HepG2 (cell line): ENCODE results near the gene WNK2.

Source experiments
- AGO1 ChIP-seq: fragments of 200-400 bp; formaldehyde crosslinking; IDR thresholded peaks from 2 replicates; pipeline ENCODE4 v1.6.1; 2017; ENCODE audit warnings: mild to moderate bottlenecking, low read depth, low read length, moderate library complexity; ENCODE audit not compliant: poor library complexity, severe bottlenecking
- CCDC6 ChIP-seq: sonication (generic); formaldehyde crosslinking; IDR thresholded peaks from 2 replicates; pipeline ENCODE4 v1.8.1; 2022; ENCODE audit warnings: mild to moderate bottlenecking, missing genetic modification reagents, moderate library complexity
- CENPT ChIP-seq: sonication (generic); formaldehyde crosslinking; IDR thresholded peaks from 2 replicates; pipeline ENCODE4 v1.8.0; 2022; ENCODE audit warnings: low read depth, mild to moderate bottlenecking, moderate library complexity, missing genetic modification reagents
- FOXK2 ChIP-seq: fragments of 450-650 bp; IDR thresholded peaks from 2 replicates; pipeline ENCODE4 v1.6.1; 2016
- POLR2A ChIP-seq, 2 experiments: IDR thresholded peaks; 2 replicates each; pipeline ENCODE4 v1.6.1; 2011; ENCODE audit warnings: low read depth in 2 of 2, low read length in 2 of 2, mild to moderate bottlenecking in 1 of 2, moderate library complexity in 1 of 2; ENCODE audit not compliant: insufficient read depth in 1 of 2
- TBP ChIP-seq: sonication (generic); formaldehyde crosslinking; IDR thresholded peaks from 2 replicates; pipeline ENCODE4 v1.5.0; 2020; ENCODE audit warnings: missing genetic modification reagents
- TP53 ChIP-seq: sonication (generic); formaldehyde crosslinking; conservative IDR thresholded peaks from 2 replicates; pipeline ENCODE4 v1.4.0; 2020; ENCODE audit warnings: missing genetic modification reagents
- ZFP36 ChIP-seq: fragments of 150-350 bp; IDR thresholded peaks from 2 replicates; pipeline ENCODE4 v1.6.1; 2018; ENCODE audit warnings: borderline replicate concordance, low read length, low read depth; ENCODE audit not compliant: partially characterized antibody
- ZZZ3 ChIP-seq: sonication (generic); formaldehyde crosslinking; IDR thresholded peaks from 2 replicates; pipeline ENCODE4 v1.4.0; 2020; ENCODE audit warnings: missing genetic modification reagents, mild to moderate bottlenecking, borderline replicate concordance
- TF ChIP-seq, protein P1 (sequence below): sonication (generic); formaldehyde crosslinking; IDR thresholded peaks from 2 replicates; pipeline ENCODE4 v1.4.0; 2020; ENCODE audit warnings: missing genetic modification reagents
- TF ChIP-seq, protein P2 (sequence below): sonication (generic); formaldehyde crosslinking; IDR thresholded peaks from 2 replicates; pipeline ENCODE4 v1.9.0; 2021; ENCODE audit warnings: missing genetic modification reagents, borderline replicate concordance
- TF ChIP-seq, protein P3 (sequence below): sonication (generic); formaldehyde crosslinking; IDR thresholded peaks from 2 replicates; pipeline ENCODE4 v1.5.0; 2020; ENCODE audit warnings: mild to moderate bottlenecking, missing genetic modification reagents, moderate library complexity

DNA sequence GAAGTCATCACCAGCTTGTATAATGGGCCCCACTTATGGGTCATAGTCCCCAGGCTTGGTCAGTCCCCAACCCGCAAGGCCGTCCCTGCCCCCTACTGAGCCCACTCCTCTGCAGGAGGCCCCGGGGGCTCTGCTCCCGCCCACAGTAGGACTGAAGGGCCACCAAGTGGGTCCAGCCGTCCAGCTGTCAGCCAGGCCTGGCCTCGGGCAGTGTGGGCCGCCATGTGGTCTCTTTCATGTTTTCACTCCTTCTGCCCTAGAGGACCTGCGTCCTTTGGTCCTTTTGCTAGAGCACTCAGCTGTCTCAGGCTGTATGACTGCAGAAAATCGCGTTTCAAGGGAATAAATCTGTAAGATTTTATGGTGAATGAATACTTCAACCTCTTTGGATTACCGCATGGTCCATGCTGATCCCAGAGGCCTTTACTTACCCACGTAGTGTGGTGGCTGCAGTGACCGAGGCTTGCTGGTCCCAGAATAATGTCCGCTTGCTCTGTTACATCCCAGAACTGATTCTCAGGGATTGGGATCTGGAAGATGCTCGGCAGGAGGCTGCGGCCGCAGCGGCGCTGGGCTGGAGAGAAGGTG is 161.8 kb downstream of the WNK2 start:
- TF ChIP-seq, protein P1, sequence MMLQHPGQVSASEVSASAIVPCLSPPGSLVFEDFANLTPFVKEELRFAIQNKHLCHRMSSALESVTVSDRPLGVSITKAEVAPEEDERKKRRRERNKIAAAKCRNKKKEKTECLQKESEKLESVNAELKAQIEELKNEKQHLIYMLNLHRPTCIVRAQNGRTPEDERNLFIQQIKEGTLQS (CRISPR knock-in tag): no peak
- TF ChIP-seq FOXK2: no peak
- TF ChIP-seq CCDC6: no peak
- TF ChIP-seq, protein P2, sequence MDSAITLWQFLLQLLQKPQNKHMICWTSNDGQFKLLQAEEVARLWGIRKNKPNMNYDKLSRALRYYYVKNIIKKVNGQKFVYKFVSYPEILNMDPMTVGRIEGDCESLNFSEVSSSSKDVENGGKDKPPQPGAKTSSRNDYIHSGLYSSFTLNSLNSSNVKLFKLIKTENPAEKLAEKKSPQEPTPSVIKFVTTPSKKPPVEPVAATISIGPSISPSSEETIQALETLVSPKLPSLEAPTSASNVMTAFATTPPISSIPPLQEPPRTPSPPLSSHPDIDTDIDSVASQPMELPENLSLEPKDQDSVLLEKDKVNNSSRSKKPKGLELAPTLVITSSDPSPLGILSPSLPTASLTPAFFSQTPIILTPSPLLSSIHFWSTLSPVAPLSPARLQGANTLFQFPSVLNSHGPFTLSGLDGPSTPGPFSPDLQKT (CRISPR knock-in tag): no peak
- no peak for TF ChIP-seq POLR2A (IDR thresholded peaks at IDR 0.05; ENCODE audit: insufficient read depth in 1 of 2, low read depth in 2 of 2, low read length in 2 of 2)
- TF ChIP-seq, protein P3, sequence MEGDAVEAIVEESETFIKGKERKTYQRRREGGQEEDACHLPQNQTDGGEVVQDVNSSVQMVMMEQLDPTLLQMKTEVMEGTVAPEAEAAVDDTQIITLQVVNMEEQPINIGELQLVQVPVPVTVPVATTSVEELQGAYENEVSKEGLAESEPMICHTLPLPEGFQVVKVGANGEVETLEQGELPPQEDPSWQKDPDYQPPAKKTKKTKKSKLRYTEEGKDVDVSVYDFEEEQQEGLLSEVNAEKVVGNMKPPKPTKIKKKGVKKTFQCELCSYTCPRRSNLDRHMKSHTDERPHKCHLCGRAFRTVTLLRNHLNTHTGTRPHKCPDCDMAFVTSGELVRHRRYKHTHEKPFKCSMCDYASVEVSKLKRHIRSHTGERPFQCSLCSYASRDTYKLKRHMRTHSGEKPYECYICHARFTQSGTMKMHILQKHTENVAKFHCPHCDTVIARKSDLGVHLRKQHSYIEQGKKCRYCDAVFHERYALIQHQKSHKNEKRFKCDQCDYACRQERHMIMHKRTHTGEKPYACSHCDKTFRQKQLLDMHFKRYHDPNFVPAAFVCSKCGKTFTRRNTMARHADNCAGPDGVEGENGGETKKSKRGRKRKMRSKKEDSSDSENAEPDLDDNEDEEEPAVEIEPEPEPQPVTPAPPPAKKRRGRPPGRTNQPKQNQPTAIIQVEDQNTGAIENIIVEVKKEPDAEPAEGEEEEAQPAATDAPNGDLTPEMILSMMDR (CRISPR knock-in tag): no peak
- no peak for TF ChIP-seq TBP (CRISPR knock-in tag)
- TF ChIP-seq AGO1: no peak
- TF ChIP-seq CENPT (CRISPR knock-in tag): no peak
- no peak for TF ChIP-seq ZZZ3
- no peak for TF ChIP-seq ZFP36
- TF ChIP-seq TP53: no peak
